ENCODE measurements around the gene ALDH3B2.

DNA sequence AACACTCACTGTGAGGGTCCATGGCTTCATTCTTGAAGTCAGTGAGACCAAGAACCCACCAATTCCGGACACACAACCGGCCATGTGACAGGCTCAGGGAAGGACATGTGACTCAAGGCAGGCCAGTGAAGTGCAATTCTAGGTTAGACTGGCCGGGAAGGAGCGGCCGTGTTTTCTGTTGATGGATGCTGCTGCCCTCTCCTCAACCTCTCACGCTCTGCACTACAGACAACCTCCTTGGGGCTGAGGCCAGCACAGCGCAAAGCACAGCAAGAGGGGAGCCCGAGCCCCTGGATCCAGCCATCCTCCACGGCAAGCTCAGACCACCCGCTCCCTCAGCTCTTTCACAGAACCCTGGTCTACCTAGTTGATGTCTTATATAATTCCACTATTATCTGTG, 47.5 kb downstream of the ALDH3B2 start:
- TF ChIP-seq, protein P1, sequence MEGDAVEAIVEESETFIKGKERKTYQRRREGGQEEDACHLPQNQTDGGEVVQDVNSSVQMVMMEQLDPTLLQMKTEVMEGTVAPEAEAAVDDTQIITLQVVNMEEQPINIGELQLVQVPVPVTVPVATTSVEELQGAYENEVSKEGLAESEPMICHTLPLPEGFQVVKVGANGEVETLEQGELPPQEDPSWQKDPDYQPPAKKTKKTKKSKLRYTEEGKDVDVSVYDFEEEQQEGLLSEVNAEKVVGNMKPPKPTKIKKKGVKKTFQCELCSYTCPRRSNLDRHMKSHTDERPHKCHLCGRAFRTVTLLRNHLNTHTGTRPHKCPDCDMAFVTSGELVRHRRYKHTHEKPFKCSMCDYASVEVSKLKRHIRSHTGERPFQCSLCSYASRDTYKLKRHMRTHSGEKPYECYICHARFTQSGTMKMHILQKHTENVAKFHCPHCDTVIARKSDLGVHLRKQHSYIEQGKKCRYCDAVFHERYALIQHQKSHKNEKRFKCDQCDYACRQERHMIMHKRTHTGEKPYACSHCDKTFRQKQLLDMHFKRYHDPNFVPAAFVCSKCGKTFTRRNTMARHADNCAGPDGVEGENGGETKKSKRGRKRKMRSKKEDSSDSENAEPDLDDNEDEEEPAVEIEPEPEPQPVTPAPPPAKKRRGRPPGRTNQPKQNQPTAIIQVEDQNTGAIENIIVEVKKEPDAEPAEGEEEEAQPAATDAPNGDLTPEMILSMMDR (IDR thresholded peaks at IDR 0.05) = no peak
- no peak for TF ChIP-seq POLR2A (IDR thresholded peaks at IDR 0.05)

All from gastroesophageal sphincter (tissue), 3 donors.